OCI-LY3 (cell line): ENCODE data around the gene MFSD6.

Source experiments
- EZH2phosphoT487 ChIP-seq: fragments of 200-600 bp; shearing (Covaris generic); IDR thresholded peaks from 2 replicates; pipeline ENCODE4 v1.6.1; 2018; ENCODE audit warnings: antibody characterized with exemption, mixed run types, low read depth
- TF ChIP-seq, protein P1 (sequence below): fragments of 200-600, 300-600 bp; sonication (generic); IDR thresholded peaks from 2 replicates; pipeline ENCODE4 v1.5.1; 2014; ENCODE audit warnings: antibody characterized with exemption, low read length, low read depth

DNA sequence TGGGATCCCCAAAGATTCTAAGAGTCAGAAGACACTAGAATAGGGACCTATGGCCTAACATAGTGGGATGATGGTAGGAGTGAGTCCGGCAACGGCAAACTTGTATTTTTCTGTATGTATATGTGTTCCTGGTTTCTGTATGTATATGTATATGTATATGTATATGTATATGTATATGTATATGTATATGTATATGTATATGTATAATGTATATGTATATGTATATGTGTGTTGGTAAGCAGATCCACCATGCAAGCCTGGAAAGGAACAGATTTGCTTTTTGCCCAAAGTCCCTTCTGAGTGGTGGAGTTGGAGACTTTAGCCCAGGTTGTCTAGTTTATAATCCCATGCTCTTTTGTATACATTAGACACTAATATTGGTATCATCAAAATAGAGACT lies 46.6 kb downstream of the MFSD6 start:
- TF ChIP-seq, protein P1, sequence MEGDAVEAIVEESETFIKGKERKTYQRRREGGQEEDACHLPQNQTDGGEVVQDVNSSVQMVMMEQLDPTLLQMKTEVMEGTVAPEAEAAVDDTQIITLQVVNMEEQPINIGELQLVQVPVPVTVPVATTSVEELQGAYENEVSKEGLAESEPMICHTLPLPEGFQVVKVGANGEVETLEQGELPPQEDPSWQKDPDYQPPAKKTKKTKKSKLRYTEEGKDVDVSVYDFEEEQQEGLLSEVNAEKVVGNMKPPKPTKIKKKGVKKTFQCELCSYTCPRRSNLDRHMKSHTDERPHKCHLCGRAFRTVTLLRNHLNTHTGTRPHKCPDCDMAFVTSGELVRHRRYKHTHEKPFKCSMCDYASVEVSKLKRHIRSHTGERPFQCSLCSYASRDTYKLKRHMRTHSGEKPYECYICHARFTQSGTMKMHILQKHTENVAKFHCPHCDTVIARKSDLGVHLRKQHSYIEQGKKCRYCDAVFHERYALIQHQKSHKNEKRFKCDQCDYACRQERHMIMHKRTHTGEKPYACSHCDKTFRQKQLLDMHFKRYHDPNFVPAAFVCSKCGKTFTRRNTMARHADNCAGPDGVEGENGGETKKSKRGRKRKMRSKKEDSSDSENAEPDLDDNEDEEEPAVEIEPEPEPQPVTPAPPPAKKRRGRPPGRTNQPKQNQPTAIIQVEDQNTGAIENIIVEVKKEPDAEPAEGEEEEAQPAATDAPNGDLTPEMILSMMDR, result no peak
- TF ChIP-seq EZH2phosphoT487, result no peak
